ENCODE measurements around the gene CENPP.

CENPP gene

GRCh38 chr9:92315456-92315855, 10.3 kb upstream of the CENPP start:
- no peak for DNase-seq

GRCh38 chr9:92324431-92324830, 1.3 kb upstream of the CENPP start:
- no peak for DNase-seq

GRCh38 chr9:92324889-92325268, 874 bp upstream of the CENPP start:
- no peak for DNase-seq

GRCh38 chr9:92325991-92326500, 293 bp downstream of the CENPP start:
- DNase-seq: no peak

GRCh38 chr9:92327283-92327850, 1.6 kb downstream of the CENPP start:
- DNase-seq: no peak

- peak; percentile 15 for DNase-seq
These were observed 2.5 kb downstream of the CENPP start for GRCh38 chr9:92328225-92328624.

GRCh38 chr9:92332577-92333281, 7.0 kb downstream of the CENPP start:
- DNase-seq: no peak

GRCh38 chr9:92333282-92333634, 7.5 kb downstream of the CENPP start:
- no peak for DNase-seq

- no peak for DNase-seq
These were observed 15.8 kb downstream of the CENPP start for GRCh38 chr9:92341578-92341977.

- no peak for DNase-seq
These were observed 17.2 kb downstream of the CENPP start for GRCh38 chr9:92342825-92343488.

GRCh38 chr9:92345582-92345981, 19.8 kb downstream of the CENPP start:
- DNase-seq: no peak

GRCh38 chr9:92349771-92350739, 24.3 kb downstream of the CENPP start:
- DNase-seq: no peak

- no peak for DNase-seq
These were observed 25.0 kb downstream of the CENPP start for GRCh38 chr9:92350740-92351133.

GRCh38 chr9:92353051-92353450, 27.3 kb downstream of the CENPP start:
- no peak for DNase-seq

GRCh38 chr9:92359394-92359995, 33.7 kb downstream of the CENPP start:
- no peak for DNase-seq

- no peak for DNase-seq
These were observed 34.3 kb downstream of the CENPP start for GRCh38 chr9:92360083-92360482.

- DNase-seq: no peak
These were observed 43.3 kb downstream of the CENPP start for GRCh38 chr9:92369075-92369474.

- DNase-seq: no peak
These were observed 47.4 kb downstream of the CENPP start for GRCh38 chr9:92373167-92373566.

GRCh38 chr9:92377876-92378275, 52.1 kb downstream of the CENPP start:
- no peak for DNase-seq

GRCh38 chr9:92378865-92379560, 53.3 kb downstream of the CENPP start:
- no peak for DNase-seq

- no peak for DNase-seq
These were observed 54.9 kb downstream of the CENPP start for GRCh38 chr9:92380603-92381002.

- no peak for DNase-seq
These were observed 56.0 kb downstream of the CENPP start for GRCh38 chr9:92381775-92382174.
